GM18861 (cell line): ENCODE results near the gene SCYGR6.

ENCODE experiments used
- ATAC-seq: cut with Tn5 transposase; IDR thresholded peaks from one replicate; pipeline ENCODE4 v1.9.1; 2021; ENCODE audit not compliant: unreplicated experiment

SCYGR6 gene

DNA sequence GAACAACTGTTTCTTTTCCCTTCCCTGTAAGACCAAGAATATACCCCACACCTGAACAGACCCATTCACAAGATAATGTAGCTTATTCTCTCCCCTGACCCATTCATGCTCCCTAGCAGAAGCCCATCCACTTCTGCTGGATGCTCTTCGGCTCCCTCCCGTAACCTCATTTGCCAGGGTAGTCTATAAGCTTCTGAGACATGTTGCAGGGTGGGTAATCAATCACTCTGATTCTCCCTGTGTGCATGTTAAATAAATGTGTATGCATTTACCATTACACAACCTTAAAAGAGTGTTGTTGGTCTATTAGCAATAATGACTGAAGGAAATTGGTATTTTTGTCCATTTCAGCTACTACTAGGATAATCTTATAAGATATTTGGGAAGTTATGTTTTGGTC, 8.1 kb downstream of the SCYGR6 start:
- ATAC-seq = no peak

DNA sequence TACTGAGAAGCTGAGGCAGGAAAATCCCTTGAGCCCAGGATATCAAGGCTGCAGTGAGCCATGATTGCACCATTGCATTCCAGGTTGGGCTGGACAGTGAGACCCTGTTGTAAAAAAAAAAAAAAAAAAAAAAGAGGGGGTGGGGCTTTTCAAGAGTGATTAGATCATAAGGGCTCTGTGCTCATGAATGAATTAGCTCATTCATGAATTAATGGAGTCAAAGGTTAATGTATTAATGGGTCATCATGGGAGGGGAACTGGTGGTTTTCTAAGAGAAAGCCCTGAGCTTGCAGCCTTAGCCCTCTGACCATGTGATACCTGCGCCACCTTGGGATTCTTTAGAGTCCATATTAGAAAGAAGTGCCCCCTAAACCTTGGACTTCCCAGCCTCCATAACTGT, 11.3 kb downstream of the SCYGR6 start:
- no peak for ATAC-seq

- ATAC-seq = no peak
Measured at GRCh38 chr2:227710986-227711385, 13.6 kb downstream of the SCYGR6 start.

- no peak for ATAC-seq
Measured at GRCh38 chr2:227707390-227707789, 17.2 kb downstream of the SCYGR6 start.

- no peak for ATAC-seq
Measured at GRCh38 chr2:227706859-227707258, 17.7 kb downstream of the SCYGR6 start.

GRCh38 chr2:227703961-227704360, 20.6 kb downstream of the SCYGR6 start:
- no peak for ATAC-seq

DNA sequence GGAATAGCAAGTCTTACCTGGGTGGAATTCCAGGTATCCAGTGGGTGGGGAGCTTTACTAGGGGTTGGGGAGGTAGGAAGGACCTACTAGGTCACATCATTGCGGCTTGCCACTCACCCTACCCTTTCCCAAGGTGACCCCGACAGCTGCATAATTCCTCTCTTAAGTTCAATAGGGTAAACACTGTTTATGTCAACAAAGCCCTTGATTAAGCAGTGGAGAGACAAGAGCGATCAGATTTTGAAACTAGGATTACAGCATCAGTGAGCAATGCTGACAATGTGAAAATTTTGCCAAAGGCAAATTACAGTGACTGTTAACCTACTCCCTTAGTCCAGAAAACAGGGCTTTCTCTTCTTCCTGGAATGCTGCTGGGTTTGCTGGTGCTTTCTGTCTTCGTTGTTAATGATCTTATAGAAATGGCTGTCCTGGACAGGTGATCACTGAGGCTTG, 21.3 kb downstream of the SCYGR6 start:
- ATAC-seq = no peak

DNA sequence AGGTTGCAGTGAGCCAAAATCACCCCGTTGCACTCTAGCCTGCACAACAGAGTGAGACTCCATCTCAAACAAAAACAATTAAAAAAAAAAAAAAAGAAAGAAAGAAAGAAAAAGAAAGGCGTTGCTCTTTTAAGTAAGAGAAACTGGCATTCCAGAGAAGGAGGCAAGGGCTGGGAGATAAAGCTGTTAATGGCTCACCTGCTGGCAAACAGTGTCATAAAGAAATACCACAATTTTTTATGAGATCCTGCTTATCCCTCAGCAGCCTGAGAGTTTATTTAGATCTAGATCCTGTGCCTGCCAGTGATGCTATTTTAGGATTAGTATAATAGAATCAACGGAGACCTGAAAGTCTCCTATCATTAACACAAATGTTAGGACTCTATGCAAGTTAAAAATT, 23.0 kb downstream of the SCYGR6 start:
- no peak for ATAC-seq

GRCh38 chr2:227696990-227697679, 27.4 kb downstream of the SCYGR6 start:
- no peak for ATAC-seq

DNA sequence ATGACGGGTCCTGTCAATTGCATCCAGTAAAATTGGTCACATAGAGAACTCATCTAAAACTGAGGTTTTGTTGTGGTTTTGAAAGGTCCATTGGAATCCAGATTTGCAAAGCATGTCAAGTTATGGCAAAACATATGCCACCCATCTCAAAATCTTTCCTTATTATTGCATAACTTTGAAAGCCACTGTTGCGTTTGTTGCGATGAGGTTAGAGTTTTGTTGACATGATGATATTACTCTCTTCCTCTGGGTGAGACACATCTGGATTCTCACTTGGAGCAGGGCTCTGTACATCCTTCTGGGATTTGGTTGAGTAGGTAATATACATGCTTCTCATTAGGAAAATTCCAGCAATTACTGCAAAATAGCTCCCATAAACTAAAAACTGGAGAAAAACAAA, 37.4 kb downstream of the SCYGR6 start:
- ATAC-seq = no peak

DNA sequence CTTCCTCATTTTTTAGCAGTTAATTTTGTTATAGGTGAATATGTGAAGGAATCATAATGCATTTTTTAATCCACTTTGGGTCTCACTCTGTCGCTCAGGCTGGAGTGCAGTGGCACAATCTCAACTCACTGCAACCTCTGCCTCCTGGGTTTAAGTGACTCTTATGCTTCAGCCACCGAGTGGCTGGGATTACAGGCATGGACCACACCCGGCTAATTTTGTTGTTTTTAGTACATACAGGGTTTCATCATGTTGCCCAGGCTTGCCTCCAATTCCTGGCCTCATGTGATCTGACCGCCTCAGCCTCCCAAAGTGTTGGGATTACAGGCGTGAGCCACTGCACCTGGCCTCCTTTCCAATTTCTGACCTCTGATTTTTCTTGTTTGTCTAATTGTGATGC, 40.3 kb downstream of the SCYGR6 start:
- ATAC-seq = no peak

GRCh38 chr2:227677928-227678327, 46.6 kb downstream of the SCYGR6 start:
- ATAC-seq = no peak

- ATAC-seq = no peak
Measured at GRCh38 chr2:227674485-227674884, 50.1 kb downstream of the SCYGR6 start.
